Panc1 (cell line): ENCODE results near the gene MMADHC. TPM values are rescaled to one million over a fixed set of nuclear protein-coding genes. Genes with fewer than 3 reads are reported as not detected.

Experiments used
- ATAC-seq: fragments of 200-7000 bp; cut with Tn5 transposase; 2 replicates; pipeline ENCODE4 v1.9.1; 2020; ENCODE audit warnings: mild to moderate bottlenecking, moderate library complexity
- BruUV-seq: library from RNA; stranded (reverse); fragments of 400-500 nt; replicated peaks from 2 replicates; lab custom pipeline; 2021; lab: Mats Ljungman, UMichigan
- CTCF ChIA-PET: fragments of 300-600 bp; sonication (Branson Sonifier 250); formaldehyde crosslinking; loops from one replicate; lab custom pipeline; 2022; ENCODE audit warnings: antibody characterized with exemption; lab: Charles Lee
- POLR2A ChIA-PET: fragments of 300-600 bp; sonication (Branson Sonifier 250); formaldehyde crosslinking; loops from one replicate; lab custom pipeline; 2022; ENCODE audit warnings: antibody characterized with exemption; lab: Charles Lee
- DNase-seq: peaks from one replicate; pipeline ENCODE4 v3.0.0-alpha.2; 2010; ENCODE audit warnings: low read depth, low spot score
- H3K27ac ChIP-seq: 2 replicates; pipeline ENCODE4 v1.5.1; 2011; ENCODE audit warnings: mild to moderate bottlenecking, low read length, inconsistent platforms
- H3K27me3 ChIP-seq: fragments of 200-500 bp; sonication (Bioruptor generic); 2 replicates; pipeline ENCODE4 v1.6.0; 2014; ENCODE audit warnings: low read length, inconsistent platforms; ENCODE audit not compliant: control insufficient read depth, insufficient read depth
- H3K36me3 ChIP-seq: fragments of 200-500 bp; sonication (Bioruptor generic); 2 replicates; pipeline ENCODE4 v1.5.1; 2014; ENCODE audit warnings: inconsistent platforms, mild to moderate bottlenecking, low read length, moderate library complexity; ENCODE audit not compliant: control insufficient read depth, insufficient read depth
- H3K4me1 ChIP-seq: 2 replicates; pipeline ENCODE4 v1.5.1; 2011; ENCODE audit warnings: inconsistent platforms, mild to moderate bottlenecking, low read length, moderate library complexity; ENCODE audit not compliant: control insufficient read depth, insufficient read depth
- H3K4me3 ChIP-seq, 2 experiments: 2 replicates each; pipeline ENCODE4 v1.5.1; 2011 to 2012; ENCODE audit warnings: low read depth in 2 of 2, low read length in 2 of 2, mild to moderate bottlenecking in 2 of 2, inconsistent platforms in 1 of 2, moderate library complexity in 1 of 2
- H3K9me3 ChIP-seq: fragments of 200-500 bp; sonication (Bioruptor generic); 2 replicates; pipeline ENCODE4 v1.5.1; 2014; ENCODE audit warnings: low read depth, mild to moderate bottlenecking, inconsistent platforms, low read length, moderate library complexity; ENCODE audit not compliant: control insufficient read depth, insufficient read depth
- POLR2AphosphoS5 ChIP-seq: IDR thresholded peaks from 2 replicates; pipeline ENCODE4 v1.6.1; 2012; ENCODE audit warnings: mild to moderate bottlenecking, low read depth, low read length, moderate library complexity
- SIN3A ChIP-seq: IDR thresholded peaks from 2 replicates; pipeline ENCODE4 v1.6.1; 2012; ENCODE audit warnings: low read depth, mild to moderate bottlenecking, low read length, moderate library complexity, borderline replicate concordance; ENCODE audit not compliant: insufficient read depth
- TCF7L2 ChIP-seq: IDR thresholded peaks from 2 replicates; pipeline ENCODE4 v1.6.1; 2011; ENCODE audit warnings: mild to moderate bottlenecking, low read depth, low read length, inconsistent platforms
- in situ Hi-C: cut with HindIII; loops from 2 replicates; pipeline ENCODE4 v1.10.0; 2016; ENCODE audit warnings: low sequenced_read_pairs, low pct_unique_long_range_greater_than_20kb
- intact Hi-C: fragments of 100-400 bp; cut with micrococcal nuclease; formaldehyde crosslinking; loops from one replicate; pipeline ENCODE4 v1.10.0; 2022; ENCODE audit not compliant: unreplicated experiment
- total RNA-seq: library from RNA; stranded (reverse); gene quantifications from one replicate; pipeline ENCODE4 v1.2.1, GENCODE V29; 2021; ENCODE audit not compliant: unreplicated experiment
- TF ChIP-seq, protein P1 (sequence below), 2 experiments: IDR thresholded peaks; 2 replicates each; pipeline ENCODE4 v1.6.1; 2011 to 2012; ENCODE audit warnings: low read depth in 2 of 2, control low read depth in 1 of 2, low read length in 1 of 2, mild to moderate bottlenecking in 1 of 2, moderate library complexity in 1 of 2; ENCODE audit not compliant: insufficient read depth in 1 of 2
- TF ChIP-seq, protein P2 (sequence below): fragments of 450-650 bp; IDR thresholded peaks from 2 replicates; pipeline ENCODE4 v1.5.1; 2017; ENCODE audit warnings: mild to moderate bottlenecking

Gene MMADHC
- total RNA-seq, 1 experiment from 2014 or later, result 120 TPM

DNA sequence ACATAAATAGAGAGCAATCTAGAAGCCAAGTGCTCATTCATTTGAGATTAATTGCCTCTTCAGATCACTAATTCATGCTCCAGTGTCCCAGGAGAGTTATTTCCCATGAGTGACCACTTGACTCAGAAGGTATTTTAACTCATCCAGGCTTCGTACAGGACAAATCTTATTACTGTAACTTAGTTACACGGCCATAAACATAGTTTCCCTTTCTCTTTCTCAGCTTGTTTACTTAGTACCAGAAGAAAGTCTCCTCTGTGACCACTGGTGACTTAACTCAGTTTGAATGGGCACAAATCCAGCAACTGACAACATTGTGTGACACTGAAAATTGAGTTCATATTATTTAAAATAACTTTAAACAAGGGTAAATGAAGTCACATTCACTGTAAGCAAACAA lies 25.3 kb downstream of the MMADHC start:
- CTCF ChIA-PET, result no interaction called here
- peaks cover 11% of the 10 kb centered on the region for H3K4me1 ChIP-seq
- ATAC-seq (peak; percentile 75), DNase-seq (no peak)
- H3K9me3 ChIP-seq, result no peaks in the 10 kb centered on the region
- in situ Hi-C loops (no loop called here), intact Hi-C loops (no loop called here)
- no peaks in the 10 kb centered on the region for H3K36me3 ChIP-seq
- POLR2A ChIA-PET, result no interaction called here
- no peak for TF ChIP-seq TCF7L2
- TF ChIP-seq POLR2AphosphoS5, result no peak
- TF ChIP-seq, protein P1, sequence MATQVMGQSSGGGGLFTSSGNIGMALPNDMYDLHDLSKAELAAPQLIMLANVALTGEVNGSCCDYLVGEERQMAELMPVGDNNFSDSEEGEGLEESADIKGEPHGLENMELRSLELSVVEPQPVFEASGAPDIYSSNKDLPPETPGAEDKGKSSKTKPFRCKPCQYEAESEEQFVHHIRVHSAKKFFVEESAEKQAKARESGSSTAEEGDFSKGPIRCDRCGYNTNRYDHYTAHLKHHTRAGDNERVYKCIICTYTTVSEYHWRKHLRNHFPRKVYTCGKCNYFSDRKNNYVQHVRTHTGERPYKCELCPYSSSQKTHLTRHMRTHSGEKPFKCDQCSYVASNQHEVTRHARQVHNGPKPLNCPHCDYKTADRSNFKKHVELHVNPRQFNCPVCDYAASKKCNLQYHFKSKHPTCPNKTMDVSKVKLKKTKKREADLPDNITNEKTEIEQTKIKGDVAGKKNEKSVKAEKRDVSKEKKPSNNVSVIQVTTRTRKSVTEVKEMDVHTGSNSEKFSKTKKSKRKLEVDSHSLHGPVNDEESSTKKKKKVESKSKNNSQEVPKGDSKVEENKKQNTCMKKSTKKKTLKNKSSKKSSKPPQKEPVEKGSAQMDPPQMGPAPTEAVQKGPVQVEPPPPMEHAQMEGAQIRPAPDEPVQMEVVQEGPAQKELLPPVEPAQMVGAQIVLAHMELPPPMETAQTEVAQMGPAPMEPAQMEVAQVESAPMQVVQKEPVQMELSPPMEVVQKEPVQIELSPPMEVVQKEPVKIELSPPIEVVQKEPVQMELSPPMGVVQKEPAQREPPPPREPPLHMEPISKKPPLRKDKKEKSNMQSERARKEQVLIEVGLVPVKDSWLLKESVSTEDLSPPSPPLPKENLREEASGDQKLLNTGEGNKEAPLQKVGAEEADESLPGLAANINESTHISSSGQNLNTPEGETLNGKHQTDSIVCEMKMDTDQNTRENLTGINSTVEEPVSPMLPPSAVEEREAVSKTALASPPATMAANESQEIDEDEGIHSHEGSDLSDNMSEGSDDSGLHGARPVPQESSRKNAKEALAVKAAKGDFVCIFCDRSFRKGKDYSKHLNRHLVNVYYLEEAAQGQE (IDR thresholded peaks at IDR 0.05; ENCODE audit: insufficient read depth in 1 of 2, low read depth in 2 of 2, low read length in 1 of 2), result no peak
- no peak for TF ChIP-seq SIN3A
- TF ChIP-seq, protein P2, sequence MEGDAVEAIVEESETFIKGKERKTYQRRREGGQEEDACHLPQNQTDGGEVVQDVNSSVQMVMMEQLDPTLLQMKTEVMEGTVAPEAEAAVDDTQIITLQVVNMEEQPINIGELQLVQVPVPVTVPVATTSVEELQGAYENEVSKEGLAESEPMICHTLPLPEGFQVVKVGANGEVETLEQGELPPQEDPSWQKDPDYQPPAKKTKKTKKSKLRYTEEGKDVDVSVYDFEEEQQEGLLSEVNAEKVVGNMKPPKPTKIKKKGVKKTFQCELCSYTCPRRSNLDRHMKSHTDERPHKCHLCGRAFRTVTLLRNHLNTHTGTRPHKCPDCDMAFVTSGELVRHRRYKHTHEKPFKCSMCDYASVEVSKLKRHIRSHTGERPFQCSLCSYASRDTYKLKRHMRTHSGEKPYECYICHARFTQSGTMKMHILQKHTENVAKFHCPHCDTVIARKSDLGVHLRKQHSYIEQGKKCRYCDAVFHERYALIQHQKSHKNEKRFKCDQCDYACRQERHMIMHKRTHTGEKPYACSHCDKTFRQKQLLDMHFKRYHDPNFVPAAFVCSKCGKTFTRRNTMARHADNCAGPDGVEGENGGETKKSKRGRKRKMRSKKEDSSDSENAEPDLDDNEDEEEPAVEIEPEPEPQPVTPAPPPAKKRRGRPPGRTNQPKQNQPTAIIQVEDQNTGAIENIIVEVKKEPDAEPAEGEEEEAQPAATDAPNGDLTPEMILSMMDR, result no peak
- no peak overlapping the region; the same call in 1 of the 2 replicates for H3K27ac ChIP-seq
- H3K27me3 ChIP-seq, result no peaks in the 10 kb centered on the region
- no peak overlapping the region for H3K4me3 ChIP-seq
- BruUV-seq, result no TSS peak

DNA sequence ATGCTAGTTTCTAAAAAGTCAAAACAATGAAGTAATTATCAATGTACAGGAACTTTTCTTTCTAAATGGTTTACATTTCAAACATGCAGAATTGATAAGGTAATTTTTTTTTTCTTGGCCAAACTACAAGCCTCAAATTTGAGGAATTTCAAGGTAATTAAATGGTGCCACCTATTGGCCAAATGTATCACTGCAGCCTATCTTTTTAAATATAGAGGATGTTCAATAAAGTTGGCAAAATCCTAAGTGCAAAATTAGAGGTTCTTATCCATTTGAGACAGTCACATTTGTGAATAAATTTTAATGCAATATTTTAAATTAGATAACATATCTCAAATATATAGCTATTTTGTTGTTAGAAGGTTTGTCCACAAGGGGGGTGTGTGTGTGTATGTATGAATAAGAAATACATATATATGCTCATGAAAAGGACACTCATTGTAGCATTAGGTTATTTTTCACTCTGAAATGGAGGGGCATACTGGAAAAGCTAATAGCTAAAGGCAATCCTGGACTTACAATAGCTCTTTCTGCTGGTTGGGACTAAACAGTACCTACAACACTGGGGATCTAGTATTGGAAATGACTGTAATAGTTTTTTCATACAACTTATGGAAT lies 26.2 kb downstream of the MMADHC start:
- no TSS peak for BruUV-seq
- ATAC-seq, result no peak
- H3K27ac ChIP-seq, result no peak overlapping the region
- H3K27me3 ChIP-seq, result no peaks in the 10 kb centered on the region
- in situ Hi-C loops, result no loop called here
- POLR2A ChIA-PET, result no interaction called here
- peaks cover 11% of the 10 kb centered on the region for H3K4me1 ChIP-seq
- no peaks in the 10 kb centered on the region for H3K9me3 ChIP-seq
- intact Hi-C loops, result loop anchor here (1.0 kb wide), 1 partner anchor 544 kb away; no protein-coding TSS in a partner anchor
- no peaks in the 10 kb centered on the region for H3K36me3 ChIP-seq
- CTCF ChIA-PET, result interaction anchor here (0.5 to 1.4 kb wide), 5 partner anchors 542 to 1917 kb away, joined by 3 to 16 read pairs (median 4); no protein-coding TSS in a partner anchor
- TF ChIP-seq, protein P2, result peak; percentile 86; the same call in 1 of the 2 replicates
- TF ChIP-seq POLR2AphosphoS5, result no peak
- DNase-seq, result no peak
- H3K4me3 ChIP-seq, result no peak overlapping the region
